Measurements from ENCODE around the gene CYB561D1. TPM values are rescaled to one million over a fixed set of nuclear protein-coding genes. Genes with fewer than 3 reads are reported as not detected.

Gene CYB561D1
- total and polyA plus RNA-seq, 10 of the 15 experiments (the other 5 are each of a cell fraction or from before 2014, with no cell fraction given) = 0.68 to 9.0 (median 3.3) TPM

DNA sequence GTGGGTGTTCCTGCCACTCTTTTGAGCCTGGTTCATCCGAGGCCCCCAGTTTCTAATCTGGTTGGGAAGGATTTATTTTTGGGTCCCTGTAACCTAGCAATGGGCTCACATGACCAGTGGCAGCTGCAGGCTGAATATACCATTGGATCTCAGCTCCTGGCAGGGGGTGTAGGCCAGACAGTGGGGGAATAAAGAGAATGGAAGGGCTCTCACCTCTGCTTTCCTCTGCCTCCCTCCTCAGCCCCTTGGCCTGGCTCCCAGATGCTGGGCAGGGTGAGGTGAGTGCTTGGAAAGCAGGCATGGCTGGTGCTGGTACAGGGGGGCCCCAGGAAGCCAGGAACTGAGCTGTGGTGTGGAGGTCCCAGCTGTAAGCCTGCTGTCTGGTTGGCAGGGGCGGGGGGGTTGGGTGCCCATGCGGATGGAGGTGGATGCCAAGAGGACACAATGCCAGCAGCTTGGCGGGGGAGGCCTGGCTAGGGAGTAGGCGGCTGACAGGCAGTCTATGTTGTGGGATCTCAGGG, 42.1 kb downstream of the CYB561D1 start:
- Histone ChIP-seq H3K4me3 (no peak overlapping the region), H3K27ac (ENCODE audit: control insufficient read depth, insufficient read depth) (no peak overlapping the region), H3K4me1 (ENCODE audit: control insufficient read depth, insufficient read depth, low read length) (peaks cover 6% of the 10 kb centered on the region), H4K20me1 (ENCODE audit: control insufficient read depth, insufficient read depth) (no peaks in the 10 kb centered on the region), H2AFZ (ENCODE audit: control insufficient read depth, low read depth, low read length) (no peak overlapping the region), H3K79me2 (ENCODE audit: control insufficient read depth, insufficient read depth, low read length) (no peaks in the 10 kb centered on the region), H3K27me3 (replicated peaks in 1 of 2; ENCODE audit: control insufficient read depth in 2 of 2, insufficient read depth in 2 of 2, low read length in 1 of 2) (no peaks in the 10 kb centered on the region), H3K9ac (ENCODE audit: control insufficient read depth, insufficient read depth, low read length) (no peak overlapping the region), H3K9me3 (replicated peaks; ENCODE audit: control insufficient read depth, insufficient read depth, low read length) (no peaks in the 10 kb centered on the region), H3K36me3 (ENCODE audit: control insufficient read depth in 2 of 2, insufficient read depth in 2 of 2, low read length in 1 of 2) (no peaks in the 10 kb centered on the region), H3K4me2 (ENCODE audit: control insufficient read depth, insufficient read depth) (no peak overlapping the region)
- in situ Hi-C loops (cut with MboI) = no loop called here
- ChIA-PET SMC1A (ENCODE audit: uncharacterized antibody, unreplicated experiment) (interaction anchor here (1.1 to 10.3 kb wide), 2 partner anchors 42 to 100 kb away, joined by 3 to 431 read pairs; partner anchors contain the start of gene CYB561D1), POLR2A (no interaction called here), CTCF (interaction anchor here (21.3 kb wide), 1 partner anchor 35 kb away, joined by 1280 read pairs; the partner anchor contains the start of genes AMIGO1 and CYB561D1), RAD21 (ENCODE audit: unreplicated experiment) (interaction anchor here (1.6 to 10.3 kb wide), 4 partner anchors 10 to 238 kb away, joined by 4 to 422 read pairs (median 6); partner anchors contain the start of gene CYB561D1)
- intact Hi-C loops (cut with micrococcal nuclease; ENCODE audit: unreplicated experiment) = no loop called here
- ATAC-seq (no peak), FAIRE-seq (no peak), DNase-seq (ENCODE audit: low read depth, low spot score) (no peak)
- BruUV-seq (replicated peaks) = no TSS peak
- 55% methylated on average over 3 of the region's 5 CpGs for WGBS (ENCODE audit: insufficient coverage, insufficient replicate concordance, low lambda C conversion rate, missing lambda C conversion rate)
- TF ChIP-seq ATF7 (IDR thresholded peaks at IDR 0.05; ENCODE audit: low read depth) (no peak), POU2F2 (IDR thresholded peaks at IDR 0.05; ENCODE audit: borderline replicate concordance, low read depth, low read length) (no peak), FOXM1 (IDR thresholded peaks at IDR 0.05; ENCODE audit: low read depth, low read length) (no peak), SREBF1 (IDR thresholded peaks at IDR 0.05; ENCODE audit: low read length) (no peak), MEF2A (IDR thresholded peaks at IDR 0.05; ENCODE audit: insufficient read depth, low read depth, low read length) (no peak), E4F1 (IDR thresholded peaks at IDR 0.05; ENCODE audit: borderline replicate concordance, partially characterized antibody) (no peak), MYB (IDR thresholded peaks at IDR 0.05; ENCODE audit: borderline replicate concordance, low read depth, low read length) (no peak), DPF2 (IDR thresholded peaks at IDR 0.05) (no peak), CBX5 (IDR thresholded peaks at IDR 0.05; ENCODE audit: low read depth) (no peak), KAT2A (conservative IDR thresholded peaks at IDR 0.05; ENCODE audit: control insufficient read depth, low read depth, low read length) (no peak), RELB (IDR thresholded peaks at IDR 0.05; ENCODE audit: low read depth) (no peak), RCOR1 (conservative IDR thresholded peaks at IDR 0.05; ENCODE audit: low read depth, low read length) (no peak)
- TF ChIP-seq, protein P1, sequence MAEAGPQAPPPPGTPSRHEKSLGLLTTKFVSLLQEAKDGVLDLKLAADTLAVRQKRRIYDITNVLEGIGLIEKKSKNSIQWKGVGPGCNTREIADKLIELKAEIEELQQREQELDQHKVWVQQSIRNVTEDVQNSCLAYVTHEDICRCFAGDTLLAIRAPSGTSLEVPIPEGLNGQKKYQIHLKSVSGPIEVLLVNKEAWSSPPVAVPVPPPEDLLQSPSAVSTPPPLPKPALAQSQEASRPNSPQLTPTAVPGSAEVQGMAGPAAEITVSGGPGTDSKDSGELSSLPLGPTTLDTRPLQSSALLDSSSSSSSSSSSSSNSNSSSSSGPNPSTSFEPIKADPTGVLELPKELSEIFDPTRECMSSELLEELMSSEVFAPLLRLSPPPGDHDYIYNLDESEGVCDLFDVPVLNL (IDR thresholded peaks at IDR 0.05; ENCODE audit: low read depth, low read length) = no peak
- TF ChIP-seq, protein P2, sequence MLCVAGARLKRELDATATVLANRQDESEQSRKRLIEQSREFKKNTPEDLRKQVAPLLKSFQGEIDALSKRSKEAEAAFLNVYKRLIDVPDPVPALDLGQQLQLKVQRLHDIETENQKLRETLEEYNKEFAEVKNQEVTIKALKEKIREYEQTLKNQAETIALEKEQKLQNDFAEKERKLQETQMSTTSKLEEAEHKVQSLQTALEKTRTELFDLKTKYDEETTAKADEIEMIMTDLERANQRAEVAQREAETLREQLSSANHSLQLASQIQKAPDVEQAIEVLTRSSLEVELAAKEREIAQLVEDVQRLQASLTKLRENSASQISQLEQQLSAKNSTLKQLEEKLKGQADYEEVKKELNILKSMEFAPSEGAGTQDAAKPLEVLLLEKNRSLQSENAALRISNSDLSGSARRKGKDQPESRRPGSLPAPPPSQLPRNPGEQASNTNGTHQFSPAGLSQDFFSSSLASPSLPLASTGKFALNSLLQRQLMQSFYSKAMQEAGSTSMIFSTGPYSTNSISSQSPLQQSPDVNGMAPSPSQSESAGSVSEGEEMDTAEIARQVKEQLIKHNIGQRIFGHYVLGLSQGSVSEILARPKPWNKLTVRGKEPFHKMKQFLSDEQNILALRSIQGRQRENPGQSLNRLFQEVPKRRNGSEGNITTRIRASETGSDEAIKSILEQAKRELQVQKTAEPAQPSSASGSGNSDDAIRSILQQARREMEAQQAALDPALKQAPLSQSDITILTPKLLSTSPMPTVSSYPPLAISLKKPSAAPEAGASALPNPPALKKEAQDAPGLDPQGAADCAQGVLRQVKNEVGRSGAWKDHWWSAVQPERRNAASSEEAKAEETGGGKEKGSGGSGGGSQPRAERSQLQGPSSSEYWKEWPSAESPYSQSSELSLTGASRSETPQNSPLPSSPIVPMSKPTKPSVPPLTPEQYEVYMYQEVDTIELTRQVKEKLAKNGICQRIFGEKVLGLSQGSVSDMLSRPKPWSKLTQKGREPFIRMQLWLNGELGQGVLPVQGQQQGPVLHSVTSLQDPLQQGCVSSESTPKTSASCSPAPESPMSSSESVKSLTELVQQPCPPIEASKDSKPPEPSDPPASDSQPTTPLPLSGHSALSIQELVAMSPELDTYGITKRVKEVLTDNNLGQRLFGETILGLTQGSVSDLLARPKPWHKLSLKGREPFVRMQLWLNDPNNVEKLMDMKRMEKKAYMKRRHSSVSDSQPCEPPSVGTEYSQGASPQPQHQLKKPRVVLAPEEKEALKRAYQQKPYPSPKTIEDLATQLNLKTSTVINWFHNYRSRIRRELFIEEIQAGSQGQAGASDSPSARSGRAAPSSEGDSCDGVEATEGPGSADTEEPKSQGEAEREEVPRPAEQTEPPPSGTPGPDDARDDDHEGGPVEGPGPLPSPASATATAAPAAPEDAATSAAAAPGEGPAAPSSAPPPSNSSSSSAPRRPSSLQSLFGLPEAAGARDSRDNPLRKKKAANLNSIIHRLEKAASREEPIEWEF (IDR thresholded peaks at IDR 0.05; ENCODE audit: insufficient replicate concordance, low read depth, low read length) = no peak
